ENCODE results near the gene MYORG. TPM values are rescaled to one million over a fixed set of nuclear protein-coding genes. Genes with fewer than 3 reads are reported as not detected.

MYORG gene
- total RNA-seq, 1 donor from 2014 or later, result 4.4 TPM

- intact Hi-C loops (cut with DNase I), result no loop called here
- no peak overlapping the region for H3K4me3 ChIP-seq
- no peak overlapping the region for H3K27ac ChIP-seq
- H3K36me3 ChIP-seq, result no peaks in the 10 kb centered on the region
- H3K9me3 ChIP-seq, result no peaks in the 10 kb centered on the region
- H3K4me1 ChIP-seq, result peaks cover 9% of the 10 kb centered on the region
- TF ChIP-seq POLR2A (IDR thresholded peaks at IDR 0.05) (no peak), CTCF (IDR thresholded peaks at IDR 0.05) (no peak), POLR2AphosphoS5 (IDR thresholded peaks at IDR 0.05; ENCODE audit: insufficient read depth in 1 of 2, low read depth in 1 of 2) (no peak)
- H3K27me3 ChIP-seq, result no peaks in the 10 kb centered on the region
- peak in 1 of 2 donors; percentile 60 for DNase-seq (ENCODE audit: extremely low spot score in 2 of 2)
These were observed 9.0 kb upstream of the MYORG start for GRCh38 chr9:34385561-34386230.

DNA sequence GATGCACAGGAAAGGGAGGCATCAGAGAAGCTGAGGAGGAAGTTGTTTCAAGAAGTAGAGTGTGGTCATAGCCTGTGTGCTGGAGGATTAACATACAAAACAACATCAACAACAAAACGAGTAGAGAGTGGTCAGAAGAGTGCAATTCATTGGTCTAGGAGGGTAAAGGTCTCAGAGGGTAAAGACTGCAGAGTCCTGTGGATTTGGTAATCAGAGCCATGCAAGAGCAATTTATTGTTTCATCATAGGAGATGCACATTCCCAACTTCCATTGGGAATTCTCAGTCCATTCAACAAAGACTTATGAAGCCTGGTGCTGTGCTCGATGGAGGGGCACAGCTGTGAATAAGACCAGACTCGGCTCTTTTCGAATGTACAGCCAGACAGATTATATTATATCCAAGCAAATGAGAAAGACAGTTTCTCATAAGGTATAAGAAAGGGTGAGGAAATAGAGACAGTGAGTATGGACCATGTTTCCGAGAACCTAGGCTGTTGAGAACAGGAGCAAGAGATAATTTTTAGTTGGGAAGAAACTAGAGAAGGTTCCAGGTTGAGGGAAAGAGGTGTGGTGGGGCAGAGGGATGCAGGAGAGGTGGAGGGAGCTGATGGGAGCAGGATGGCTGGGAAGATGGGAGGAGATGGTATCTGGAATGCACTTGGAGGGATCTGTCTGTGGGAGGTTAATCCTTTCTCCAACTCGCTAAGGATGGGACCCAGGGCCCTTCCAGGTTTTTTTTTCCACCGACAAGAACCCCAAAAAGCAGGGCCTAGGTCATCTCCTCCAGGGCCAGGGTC is 7.9 kb upstream of the MYORG start:
- no peaks in the 10 kb centered on the region for H3K27me3 ChIP-seq
- H3K4me1 ChIP-seq, result peaks cover 20% of the 10 kb centered on the region
- TF ChIP-seq CTCF (IDR thresholded peaks at IDR 0.05) (no peak), POLR2A (IDR thresholded peaks at IDR 0.05) (no peak), POLR2AphosphoS5 (IDR thresholded peaks at IDR 0.05; ENCODE audit: insufficient read depth in 1 of 2, low read depth in 1 of 2) (no peak)
- no peak overlapping the region for H3K4me3 ChIP-seq
- H3K9me3 ChIP-seq, result no peaks in the 10 kb centered on the region
- intact Hi-C loops (cut with DNase I), result no loop called here
- no peak for DNase-seq (ENCODE audit: extremely low spot score in 2 of 2)
- H3K36me3 ChIP-seq, result no peaks in the 10 kb centered on the region
- H3K27ac ChIP-seq, result no peak overlapping the region

GRCh38 chr9:34383904-34384303 is 7.2 kb upstream of the MYORG start:
- peak in 1 of 2 donors; percentile 70 for DNase-seq (ENCODE audit: extremely low spot score in 2 of 2)
- intact Hi-C loops (cut with DNase I), result no loop called here

DNA sequence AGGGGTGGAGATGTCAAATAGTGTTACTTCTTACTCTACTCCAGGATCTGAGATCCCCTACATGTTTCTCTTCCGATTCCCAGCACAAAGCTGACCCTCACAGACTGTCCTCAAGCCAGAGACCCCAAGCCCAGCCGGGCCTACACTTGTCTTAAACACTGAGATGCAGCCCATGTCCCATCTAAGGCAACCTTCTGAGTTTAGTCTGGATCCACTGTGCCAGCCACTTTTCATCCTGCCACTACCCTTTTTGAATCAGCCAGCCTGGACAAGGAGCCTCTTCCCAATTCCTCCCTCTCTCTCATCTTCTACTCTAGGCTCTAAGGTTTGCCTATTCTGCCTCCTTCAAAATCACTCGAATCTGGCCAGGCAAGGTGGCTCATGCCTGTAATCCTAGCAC is 6.2 kb upstream of the MYORG start:
- intact Hi-C loops (cut with DNase I), result no loop called here

More at GRCh38 chr9:34383904-34384303, 7.2 kb upstream of the MYORG start:
- no peak overlapping the region for H3K4me3 ChIP-seq
- TF ChIP-seq CTCF (IDR thresholded peaks at IDR 0.05) (no peak), POLR2A (IDR thresholded peaks at IDR 0.05) (no peak), POLR2AphosphoS5 (IDR thresholded peaks at IDR 0.05; ENCODE audit: insufficient read depth in 1 of 2, low read depth in 1 of 2) (no peak)
- no peaks in the 10 kb centered on the region for H3K36me3 ChIP-seq
- H3K4me1 ChIP-seq, result peaks cover 25% of the 10 kb centered on the region
- H3K27me3 ChIP-seq, result no peaks in the 10 kb centered on the region
- no peak overlapping the region for H3K27ac ChIP-seq
- no peaks in the 10 kb centered on the region for H3K9me3 ChIP-seq

More for the DNA sequence above, 6.2 kb upstream of the MYORG start:
- no peak overlapping the region for H3K4me3 ChIP-seq
- DNase-seq (ENCODE audit: extremely low spot score in 2 of 2), result no peak
- TF ChIP-seq POLR2AphosphoS5 (IDR thresholded peaks at IDR 0.05; ENCODE audit: insufficient read depth in 1 of 2, low read depth in 1 of 2), result no peak
- TF ChIP-seq CTCF (IDR thresholded peaks at IDR 0.05), result no peak
- TF ChIP-seq POLR2A (IDR thresholded peaks at IDR 0.05), result no peak
- no peak overlapping the region for H3K27ac ChIP-seq
- no peaks in the 10 kb centered on the region for H3K27me3 ChIP-seq
- H3K4me1 ChIP-seq, result peaks cover 25% of the 10 kb centered on the region
- no peaks in the 10 kb centered on the region for H3K9me3 ChIP-seq
- no peaks in the 10 kb centered on the region for H3K36me3 ChIP-seq

Measured in vagina (tissue), 2 donors.